NOMO-1 treated with dmso at 0.1 percent for 144 hours (cell line): ENCODE measurements around the gene ADTRP.

ENCODE experiments used
- DNase-seq: peaks from one replicate; lab custom pipeline; 2025; ENCODE audit not compliant: unreplicated experiment; lab: John Stamatoyannopoulos, UW

The ADTRP gene

GRCh38 chr6:11727998-11728961 lies 50.3 kb downstream of the ADTRP start:
- peak; percentile 67 for DNase-seq

GRCh38 chr6:11727346-11727997 lies 51.1 kb downstream of the ADTRP start:
- no peak for DNase-seq

GRCh38 chr6:11724286-11724685 lies 54.3 kb downstream of the ADTRP start:
- DNase-seq = no peak

- DNase-seq = no peak
Measured at GRCh38 chr6:11722805-11723631, 55.6 kb downstream of the ADTRP start.

GRCh38 chr6:11722220-11722619 lies 56.4 kb downstream of the ADTRP start:
- no peak for DNase-seq

GRCh38 chr6:11718463-11718862 lies 60.1 kb downstream of the ADTRP start:
- no peak for DNase-seq

GRCh38 chr6:11718031-11718430 lies 60.6 kb downstream of the ADTRP start:
- no peak for DNase-seq

- no peak for DNase-seq
Measured at GRCh38 chr6:11714798-11715285, 63.8 kb downstream of the ADTRP start.

GRCh38 chr6:11714116-11714797 lies 64.3 kb downstream of the ADTRP start:
- DNase-seq = no peak

- peak; percentile 86 for DNase-seq
Measured at GRCh38 chr6:11712760-11713159, 65.8 kb downstream of the ADTRP start.

- peak; percentile 36 for DNase-seq
Measured at GRCh38 chr6:11711984-11712711, 66.5 kb downstream of the ADTRP start.

GRCh38 chr6:11711003-11711983 lies 67.3 kb downstream of the ADTRP start:
- DNase-seq = no peak

GRCh38 chr6:11710311-11710761 lies 68.3 kb downstream of the ADTRP start:
- no peak for DNase-seq

GRCh38 chr6:11706171-11706570 lies 72.4 kb downstream of the ADTRP start:
- no peak for DNase-seq

- no peak for DNase-seq
Measured at GRCh38 chr6:11705483-11705882, 73.1 kb downstream of the ADTRP start.

GRCh38 chr6:11705069-11705468 lies 73.5 kb downstream of the ADTRP start:
- no peak for DNase-seq

GRCh38 chr6:11703725-11704124 lies 74.9 kb downstream of the ADTRP start:
- DNase-seq = no peak

- DNase-seq = peak; percentile 30
Measured at GRCh38 chr6:11702500-11703130, 76.0 kb downstream of the ADTRP start.
